ENCODE data around the gene DLX1.

The DLX1 gene

GRCh38 chr2:172087780-172088244, 2.5 kb downstream of the DLX1 start:
- no peak for DNase-seq (ENCODE audit: low spot score)

DNA sequence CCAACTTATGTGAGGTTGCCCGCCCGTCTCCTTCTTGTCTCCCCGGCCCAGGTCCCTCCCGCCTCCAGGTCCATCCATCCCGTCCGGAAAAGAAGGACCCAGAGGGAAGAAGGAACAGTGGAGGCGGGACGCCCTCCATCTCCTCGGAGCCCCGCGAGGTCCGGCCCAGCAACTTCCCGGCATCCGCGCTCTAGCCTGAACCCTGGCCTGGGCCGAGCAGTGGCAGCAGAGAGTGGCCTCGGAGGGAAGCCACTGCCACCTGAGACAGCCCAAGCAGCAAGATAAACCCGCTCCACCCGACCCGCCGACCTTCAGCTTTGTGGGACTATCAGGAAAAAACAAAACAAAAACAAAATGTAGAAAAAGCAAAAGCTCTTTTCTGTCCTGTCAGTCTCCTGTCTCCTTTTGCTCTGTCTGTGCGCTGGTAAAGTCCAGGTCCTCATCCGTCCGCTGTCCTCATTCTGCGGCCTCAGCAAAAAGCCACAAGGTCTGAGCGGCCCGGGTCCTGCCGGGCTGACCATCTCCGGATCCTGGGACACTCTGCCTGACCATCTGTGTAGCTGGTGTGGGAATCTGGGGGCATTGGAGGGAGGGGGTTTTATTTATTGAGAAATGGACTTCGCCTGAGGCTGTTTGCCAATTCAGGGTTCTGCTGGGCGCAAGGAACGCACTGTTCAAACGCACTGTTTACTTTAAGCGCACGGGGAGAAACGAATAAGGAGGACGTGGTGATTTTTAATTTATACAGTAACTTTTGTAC, 3.1 kb downstream of the DLX1 start:
- no peak for DNase-seq (ENCODE audit: low spot score)

DNA sequence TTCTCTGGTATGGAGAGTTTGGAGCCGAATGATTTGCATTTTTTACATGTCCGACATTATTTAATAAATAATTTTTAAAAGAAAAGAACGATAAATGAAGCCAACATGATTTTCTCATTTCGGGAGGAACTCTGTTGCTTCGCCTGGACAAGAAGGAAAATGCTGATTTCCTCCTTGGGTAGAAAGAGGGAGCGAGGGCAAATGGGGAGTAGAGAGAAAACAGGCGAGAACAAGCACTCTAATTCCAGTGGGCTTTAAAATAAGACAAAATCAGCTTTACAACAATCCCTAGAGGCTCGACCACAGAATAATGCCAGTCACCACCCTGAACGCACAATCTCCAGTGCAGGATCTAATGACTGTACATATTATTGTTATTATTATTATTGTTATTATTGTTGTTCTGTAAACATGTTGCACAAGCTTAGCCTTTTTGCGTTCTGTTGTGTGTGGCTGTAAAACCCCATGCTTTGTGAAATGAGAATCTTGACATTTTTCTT, 3.7 kb downstream of the DLX1 start:
- no peak for DNase-seq (ENCODE audit: low spot score)

GRCh38 chr2:172089633-172090032, 4.3 kb downstream of the DLX1 start:
- no peak for DNase-seq (ENCODE audit: low spot score)

GRCh38 chr2:172090044-172090961, 5.0 kb downstream of the DLX1 start:
- no peak for DNase-seq (ENCODE audit: low spot score)

DNA sequence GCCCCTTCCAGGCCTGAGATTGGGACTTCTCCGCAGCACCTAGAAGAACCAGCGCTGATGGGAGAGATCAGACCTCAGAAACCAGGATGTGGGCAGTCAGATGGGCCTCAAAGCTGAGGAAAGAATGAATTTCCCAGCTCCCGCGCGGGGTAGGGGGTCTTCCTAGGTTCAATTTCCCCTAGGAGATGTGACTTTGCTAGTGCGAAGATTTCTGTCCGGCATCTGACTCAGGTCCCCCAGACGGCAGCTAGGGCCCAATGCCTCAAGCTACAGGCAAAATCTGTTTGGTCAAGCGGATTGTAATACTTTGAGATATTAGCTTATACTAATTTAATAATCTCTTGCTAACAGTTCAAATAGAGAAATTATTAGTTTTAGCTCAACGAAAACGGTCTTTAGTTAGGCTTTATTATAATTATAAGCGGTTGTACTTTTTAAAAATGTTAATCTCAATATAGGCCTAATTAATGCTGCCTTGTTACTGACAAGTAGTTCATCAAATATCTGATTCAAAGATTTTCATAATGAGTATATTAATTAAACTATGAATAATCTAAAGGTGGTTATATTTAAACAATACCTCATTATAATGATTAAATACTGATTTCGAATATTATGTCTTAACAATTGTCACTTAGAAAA, 5.8 kb downstream of the DLX1 start:
- DNase-seq (ENCODE audit: low spot score): no peak

- no peak for DNase-seq (ENCODE audit: low spot score)
Measured at GRCh38 chr2:172091761-172092566, 6.7 kb downstream of the DLX1 start.

- DNase-seq (ENCODE audit: low spot score): no peak
Measured at GRCh38 chr2:172092716-172093415, 7.6 kb downstream of the DLX1 start.

- DNase-seq (ENCODE audit: low spot score): no peak
Measured at GRCh38 chr2:172093416-172094293, 8.3 kb downstream of the DLX1 start.

GRCh38 chr2:172094294-172095145, 9.2 kb downstream of the DLX1 start:
- no peak for DNase-seq (ENCODE audit: low spot score)

GRCh38 chr2:172095146-172095904, 10.0 kb downstream of the DLX1 start:
- DNase-seq (ENCODE audit: low spot score): peak; percentile 67

GRCh38 chr2:172095905-172096625, 10.8 kb downstream of the DLX1 start:
- peak; percentile 24 for DNase-seq (ENCODE audit: low spot score)

DNA sequence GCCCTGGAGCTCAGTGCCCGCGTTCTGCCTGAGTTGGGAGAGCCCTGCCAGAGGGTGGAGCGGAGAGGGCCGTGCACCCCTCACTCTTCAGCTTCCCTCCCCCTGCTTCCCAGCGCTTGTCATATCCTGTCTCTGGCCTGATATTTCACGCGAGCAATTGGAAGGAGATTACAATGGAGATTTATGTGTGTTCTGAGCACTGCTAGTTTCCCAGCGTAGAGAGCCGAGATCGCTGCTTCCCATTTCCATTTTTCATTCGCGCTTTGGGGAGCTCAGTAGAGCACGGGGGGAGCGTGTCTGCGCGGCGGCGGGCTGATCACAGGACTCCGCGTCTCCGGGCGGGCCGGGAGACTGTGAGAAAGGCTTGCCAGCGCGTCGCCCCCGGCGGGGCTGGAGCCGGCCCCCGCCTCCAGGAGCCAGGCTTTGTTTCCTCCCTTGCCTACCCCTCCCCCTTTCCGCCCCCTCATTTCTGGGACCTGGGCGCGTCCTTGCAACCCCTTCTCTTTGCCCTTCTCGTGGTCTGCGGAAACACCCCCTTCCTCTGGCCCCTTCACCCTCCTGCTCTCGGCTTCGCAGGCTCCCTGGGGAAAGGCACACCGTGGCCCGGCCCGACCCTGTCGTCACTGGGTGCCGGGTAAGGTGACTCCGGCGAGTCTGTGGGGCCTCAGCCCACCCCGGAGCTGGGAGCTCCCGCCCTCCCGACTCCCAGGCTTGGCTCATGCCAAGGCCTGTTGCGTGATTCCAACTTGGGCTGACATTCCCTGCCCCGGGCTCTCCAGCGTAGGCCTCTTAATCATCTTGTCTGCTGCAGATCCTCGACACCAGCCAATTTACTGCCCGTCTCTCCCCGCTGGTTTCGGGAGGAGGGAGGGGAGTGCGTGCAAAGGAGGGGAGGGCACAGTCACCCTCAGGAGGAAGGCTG, 11.6 kb downstream of the DLX1 start:
- DNase-seq (ENCODE audit: low spot score): peak; percentile 47

- no peak for DNase-seq (ENCODE audit: low spot score)
Measured at GRCh38 chr2:172097557-172098131, 12.3 kb downstream of the DLX1 start.

DNA sequence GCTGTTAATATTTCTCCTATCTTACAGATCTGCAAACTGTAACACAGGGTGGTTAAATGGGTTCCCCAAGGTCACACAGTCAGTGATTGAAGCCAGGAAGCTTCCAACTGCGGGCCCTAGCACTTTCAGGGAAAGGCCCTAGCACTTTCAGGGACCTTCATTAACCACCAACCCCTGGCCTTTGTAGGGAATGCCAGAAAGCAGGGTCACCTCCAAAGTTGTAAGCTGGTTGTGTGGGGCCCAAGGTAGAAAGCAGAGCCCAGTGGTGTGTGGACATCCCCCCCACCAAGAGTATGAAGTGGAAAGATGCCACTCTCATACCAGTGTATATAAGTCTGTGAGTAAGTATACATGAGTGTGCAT, 13.0 kb downstream of the DLX1 start:
- DNase-seq (ENCODE audit: low spot score): no peak
